MM.1S (cell line): ENCODE results near the gene RTN4R.

Experiments
- EZH2 ChIP-seq: fragments of 300-600 bp; sonication (generic); optimal IDR thresholded peaks from 2 replicates; pipeline ENCODE3; 2017; ENCODE audit warnings: low read depth, mild to moderate bottlenecking, antibody characterized with exemption, low read length, mixed read lengths
- TF ChIP-seq, protein P1 (sequence below): fragments of 300-600 bp; sonication (generic); IDR thresholded peaks from 2 replicates; pipeline ENCODE4 v1.5.1; 2016; ENCODE audit warnings: antibody characterized with exemption, low read length, mixed read lengths

DNA sequence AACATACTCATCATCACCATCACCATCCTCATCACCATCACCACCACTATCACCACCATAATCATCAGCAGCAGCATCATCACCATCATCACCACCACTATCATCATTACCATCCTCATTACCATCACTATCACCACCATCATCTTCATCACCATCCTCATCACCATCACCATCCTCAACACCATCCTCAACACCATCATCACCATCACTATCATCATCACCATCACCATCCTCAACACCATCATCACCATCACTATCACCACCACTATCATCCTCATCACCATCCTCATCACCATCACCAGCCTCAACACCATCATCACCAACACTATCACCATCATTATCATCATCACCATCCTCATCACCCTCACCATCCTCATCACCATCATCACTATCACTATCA, 16.6 kb downstream of the RTN4R start:
- TF ChIP-seq, protein P1, sequence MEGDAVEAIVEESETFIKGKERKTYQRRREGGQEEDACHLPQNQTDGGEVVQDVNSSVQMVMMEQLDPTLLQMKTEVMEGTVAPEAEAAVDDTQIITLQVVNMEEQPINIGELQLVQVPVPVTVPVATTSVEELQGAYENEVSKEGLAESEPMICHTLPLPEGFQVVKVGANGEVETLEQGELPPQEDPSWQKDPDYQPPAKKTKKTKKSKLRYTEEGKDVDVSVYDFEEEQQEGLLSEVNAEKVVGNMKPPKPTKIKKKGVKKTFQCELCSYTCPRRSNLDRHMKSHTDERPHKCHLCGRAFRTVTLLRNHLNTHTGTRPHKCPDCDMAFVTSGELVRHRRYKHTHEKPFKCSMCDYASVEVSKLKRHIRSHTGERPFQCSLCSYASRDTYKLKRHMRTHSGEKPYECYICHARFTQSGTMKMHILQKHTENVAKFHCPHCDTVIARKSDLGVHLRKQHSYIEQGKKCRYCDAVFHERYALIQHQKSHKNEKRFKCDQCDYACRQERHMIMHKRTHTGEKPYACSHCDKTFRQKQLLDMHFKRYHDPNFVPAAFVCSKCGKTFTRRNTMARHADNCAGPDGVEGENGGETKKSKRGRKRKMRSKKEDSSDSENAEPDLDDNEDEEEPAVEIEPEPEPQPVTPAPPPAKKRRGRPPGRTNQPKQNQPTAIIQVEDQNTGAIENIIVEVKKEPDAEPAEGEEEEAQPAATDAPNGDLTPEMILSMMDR = no peak
- TF ChIP-seq EZH2 = no peak
